ENCODE measurements around the gene SKAP2. TPM values are rescaled to one million over a fixed set of nuclear protein-coding genes. Genes with fewer than 3 reads are reported as not detected.

Gene SKAP2
- total and polyA plus RNA-seq, 2 donors (not counting 1 experiment from before 2014, with no cell fraction given), result 17.5 to 25.9 TPM

- TF ChIP-seq CTCF (conservative IDR thresholded peaks at IDR 0.05 in 1 of 2, IDR thresholded peaks at IDR 0.05 in 1 of 2; ENCODE audit: low read depth in 1 of 2, low read length in 2 of 2) (no peak), EZH2 (IDR thresholded peaks at IDR 0.05; ENCODE audit: low read length, missing control alignments) (no peak)
- Histone ChIP-seq H3K27me3 (ENCODE audit: control insufficient read depth, insufficient read depth, low read length) (no peaks in the 10 kb centered on the region), H3K36me3 (ENCODE audit: control insufficient read depth, insufficient read depth, low read length) (no peaks in the 10 kb centered on the region), H3K79me2 (ENCODE audit: control insufficient read depth, insufficient read depth, low read length) (no peaks in the 10 kb centered on the region), H3K27ac (ENCODE audit: insufficient read depth, low read length) (no peak overlapping the region), H3K9ac (ENCODE audit: insufficient read depth, low read length) (no peak overlapping the region), H3K4me2 (ENCODE audit: extremely low read depth, insufficient read depth, low read length) (no peak overlapping the region), H4K20me1 (ENCODE audit: control insufficient read depth, extremely low read depth, insufficient read depth, low read length) (no peaks in the 10 kb centered on the region), H3K4me1 (ENCODE audit: control insufficient read depth, extremely low read depth, insufficient read depth, low read length) (no peaks in the 10 kb centered on the region), H3K4me3 (replicated peaks in 1 of 4; ENCODE audit: control extremely low read depth in 1 of 4, insufficient read depth in 1 of 4, low read depth in 3 of 4, low read length in 4 of 4) (no peak overlapping the region), H2AFZ (ENCODE audit: low read length) (no peak overlapping the region), H3K9me3 (ENCODE audit: control insufficient read depth, insufficient read depth, low read depth, low read length) (no peaks in the 10 kb centered on the region)
- DNase-seq (ENCODE audit: low read depth in 2 of 2), result no peak
Observed at GRCh38 chr7:26653430-26654399, 210.7 kb downstream of the SKAP2 start.

GRCh38 chr7:26652401-26653100, 211.8 kb downstream of the SKAP2 start:
- H3K9ac ChIP-seq (ENCODE audit: insufficient read depth, low read length), result no peak overlapping the region
- no peak overlapping the region for H3K4me2 ChIP-seq (ENCODE audit: extremely low read depth, insufficient read depth, low read length)
- DNase-seq (ENCODE audit: low read depth in 2 of 2), result no peak
- TF ChIP-seq EZH2 (IDR thresholded peaks at IDR 0.05; ENCODE audit: low read length, missing control alignments) (no peak), CTCF (conservative IDR thresholded peaks at IDR 0.05 in 1 of 2, IDR thresholded peaks at IDR 0.05 in 1 of 2; ENCODE audit: low read depth in 1 of 2, low read length in 2 of 2) (no peak)
- no peak overlapping the region for H2AFZ ChIP-seq (ENCODE audit: low read length)
- H3K4me1 ChIP-seq (ENCODE audit: control insufficient read depth, extremely low read depth, insufficient read depth, low read length), result no peaks in the 10 kb centered on the region
- no peak overlapping the region for H3K4me3 ChIP-seq (replicated peaks in 1 of 4; ENCODE audit: control extremely low read depth in 1 of 4, insufficient read depth in 1 of 4, low read depth in 3 of 4, low read length in 4 of 4)
- no peaks in the 10 kb centered on the region for H3K27me3 ChIP-seq (ENCODE audit: control insufficient read depth, insufficient read depth, low read length)
- H3K36me3 ChIP-seq (ENCODE audit: control insufficient read depth, insufficient read depth, low read length), result no peaks in the 10 kb centered on the region
- H3K9me3 ChIP-seq (ENCODE audit: control insufficient read depth, insufficient read depth, low read depth, low read length), result no peaks in the 10 kb centered on the region
- H3K79me2 ChIP-seq (ENCODE audit: control insufficient read depth, insufficient read depth, low read length), result no peaks in the 10 kb centered on the region
- H3K27ac ChIP-seq (ENCODE audit: insufficient read depth, low read length), result no peak overlapping the region
- H4K20me1 ChIP-seq (ENCODE audit: control insufficient read depth, extremely low read depth, insufficient read depth, low read length), result no peaks in the 10 kb centered on the region

- H3K79me2 ChIP-seq (ENCODE audit: control insufficient read depth, insufficient read depth, low read length), result no peaks in the 10 kb centered on the region
- no peak overlapping the region for H2AFZ ChIP-seq (ENCODE audit: low read length)
- H3K36me3 ChIP-seq (ENCODE audit: control insufficient read depth, insufficient read depth, low read length), result no peaks in the 10 kb centered on the region
- no peak overlapping the region for H3K9ac ChIP-seq (ENCODE audit: insufficient read depth, low read length)
- DNase-seq (ENCODE audit: low read depth in 2 of 2), result no peak
- no peaks in the 10 kb centered on the region for H3K9me3 ChIP-seq (ENCODE audit: control insufficient read depth, insufficient read depth, low read depth, low read length)
- no peak overlapping the region for H3K27ac ChIP-seq (ENCODE audit: insufficient read depth, low read length)
- H4K20me1 ChIP-seq (ENCODE audit: control insufficient read depth, extremely low read depth, insufficient read depth, low read length), result no peaks in the 10 kb centered on the region
- no peak overlapping the region for H3K4me2 ChIP-seq (ENCODE audit: extremely low read depth, insufficient read depth, low read length)
- H3K27me3 ChIP-seq (ENCODE audit: control insufficient read depth, insufficient read depth, low read length), result no peaks in the 10 kb centered on the region
- TF ChIP-seq EZH2 (IDR thresholded peaks at IDR 0.05; ENCODE audit: low read length, missing control alignments), result no peak
- no peaks in the 10 kb centered on the region for H3K4me1 ChIP-seq (ENCODE audit: control insufficient read depth, extremely low read depth, insufficient read depth, low read length)
- H3K4me3 ChIP-seq (replicated peaks in 1 of 4; ENCODE audit: control extremely low read depth in 1 of 4, insufficient read depth in 1 of 4, low read depth in 3 of 4, low read length in 4 of 4), result no peak overlapping the region
Observed at GRCh38 chr7:26650103-26650502, 214.3 kb downstream of the SKAP2 start.

Measured in fibroblast of lung (primary cell).